EL (cell line): ENCODE results near the gene CFAP20DC.
"Not testable (repeated sequence)": the region's sequence is repeated elsewhere in the genome, so short reads cannot be mapped to it uniquely, and the experiment has no call there.

Source experiments
- DNase-seq: peaks from one replicate; pipeline ENCODE4 v3.0.0-alpha.2; 2016

CFAP20DC gene

DNA sequence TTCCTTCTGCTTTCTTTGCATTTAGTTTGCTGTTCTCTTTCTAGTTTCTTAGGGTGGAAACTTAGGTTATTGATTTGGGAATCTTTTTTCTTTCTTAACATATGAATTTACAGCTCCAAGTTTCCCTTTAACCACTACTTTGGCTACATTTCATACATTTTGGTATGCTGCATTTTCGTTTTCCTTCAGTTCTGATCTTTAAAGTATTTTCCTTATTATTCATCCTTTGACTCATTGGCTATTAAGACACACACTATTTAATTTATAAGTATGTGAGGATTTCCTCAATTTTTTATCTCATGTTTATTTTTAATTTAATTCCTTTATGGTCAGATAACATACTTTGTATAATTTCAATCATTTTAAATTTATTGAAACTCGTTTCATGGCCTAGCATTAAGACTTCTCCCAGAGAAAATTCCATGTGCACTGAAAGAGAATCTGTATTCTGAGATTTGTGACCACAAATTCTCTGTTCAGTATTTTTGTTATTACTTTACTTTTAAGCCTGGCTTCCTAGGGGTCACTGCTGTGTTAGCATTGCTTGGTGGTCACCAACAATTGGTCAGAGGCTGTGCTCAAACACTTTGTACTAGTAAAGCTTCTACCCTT, 87.7 kb downstream of the CFAP20DC start:
- peak; percentile 35 for DNase-seq

DNA sequence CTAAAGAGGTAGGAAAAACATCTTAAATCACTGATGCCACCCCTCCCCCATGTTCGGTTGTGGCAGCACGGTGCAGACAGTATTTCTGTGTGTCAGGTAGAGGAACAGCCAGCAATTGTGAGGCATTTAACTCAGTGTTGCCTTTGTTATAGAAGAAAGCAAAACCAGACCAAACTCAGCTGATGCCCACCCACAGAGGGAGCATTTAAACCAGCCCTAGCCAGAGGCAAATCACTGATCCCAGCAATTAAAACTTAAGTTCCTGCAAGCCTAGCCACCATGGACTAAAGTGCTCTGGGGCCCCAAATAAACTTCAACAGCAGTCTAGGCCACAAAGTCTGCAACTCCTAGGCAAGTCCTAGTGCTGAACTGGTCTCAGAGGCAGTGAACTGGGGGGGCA, 94.5 kb downstream of the CFAP20DC start:
- DNase-seq: no peak

DNA sequence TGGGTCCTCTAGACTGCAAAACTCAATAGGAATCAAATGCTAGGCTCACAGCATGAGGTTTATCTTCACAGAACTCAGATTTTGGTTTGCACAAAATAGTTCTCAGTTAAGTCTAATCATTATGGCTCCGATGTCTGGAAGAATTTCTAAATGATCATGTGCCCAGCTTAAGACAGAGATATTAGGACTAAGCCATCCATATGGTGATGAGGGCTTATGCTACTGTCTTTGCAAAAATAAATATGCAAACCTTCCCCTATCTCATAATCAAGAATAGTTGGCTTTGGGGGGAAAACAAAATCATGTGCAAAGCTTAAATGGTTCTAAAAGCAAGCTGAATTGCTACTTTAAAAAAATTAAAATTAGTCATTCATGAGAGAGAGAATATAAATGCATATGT, 96.5 kb downstream of the CFAP20DC start:
- no peak for DNase-seq

DNA sequence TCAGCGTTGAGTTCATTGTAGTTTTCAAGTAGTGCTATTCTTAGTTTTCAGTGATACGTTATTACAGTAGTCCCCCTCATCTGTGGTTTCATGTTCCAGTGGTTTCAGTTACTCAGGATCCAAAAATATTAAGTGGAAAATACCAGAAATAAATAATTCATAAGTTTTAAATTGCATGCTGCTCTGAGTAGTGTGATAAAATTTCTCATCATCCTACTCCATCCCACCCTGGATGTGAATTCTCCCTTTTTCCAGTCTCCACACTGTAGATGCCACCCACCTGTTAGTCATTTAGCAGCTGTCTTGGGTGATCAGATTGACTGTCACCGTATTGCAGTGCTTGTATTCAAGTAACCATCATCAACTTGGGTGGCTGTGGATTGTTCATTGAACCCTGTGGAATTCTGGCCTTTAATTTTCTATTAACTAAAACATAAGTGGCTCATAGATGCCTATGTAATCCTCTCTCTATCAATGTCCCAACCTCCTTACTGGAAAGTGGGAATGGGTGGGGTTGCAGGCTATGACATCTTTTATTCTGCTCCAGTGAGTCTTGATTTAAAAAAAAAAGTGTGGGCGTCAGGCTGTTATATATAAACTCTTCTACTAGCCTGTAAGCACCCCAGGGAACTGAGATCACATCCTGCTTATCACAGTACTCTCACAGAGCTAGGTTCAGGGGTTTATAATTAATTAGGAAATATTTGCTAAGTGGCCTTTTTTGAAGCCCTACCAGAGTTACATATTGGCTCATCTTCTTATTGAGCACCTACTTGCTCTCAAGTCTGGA, 97.5 kb downstream of the CFAP20DC start:
- DNase-seq: no peak

DNA sequence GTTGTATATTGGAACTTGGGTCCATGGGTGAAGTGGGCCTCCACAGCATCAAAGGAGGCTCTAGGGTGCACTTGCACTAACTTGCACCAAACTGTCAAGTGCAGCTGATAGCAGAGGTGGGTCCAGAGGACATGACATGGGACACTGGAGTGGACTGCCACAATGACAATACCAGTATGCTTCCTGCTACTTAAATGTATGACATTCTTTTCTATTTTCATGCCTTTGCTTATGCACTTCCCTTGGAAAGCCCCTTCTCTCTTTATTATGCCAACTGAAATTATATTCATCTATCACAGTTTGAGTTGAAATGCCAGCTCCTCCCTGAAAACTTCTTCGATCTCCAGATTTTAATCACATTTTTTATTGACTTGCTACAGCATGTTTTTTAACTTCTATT, 101.8 kb downstream of the CFAP20DC start:
- DNase-seq: no peak

DNA sequence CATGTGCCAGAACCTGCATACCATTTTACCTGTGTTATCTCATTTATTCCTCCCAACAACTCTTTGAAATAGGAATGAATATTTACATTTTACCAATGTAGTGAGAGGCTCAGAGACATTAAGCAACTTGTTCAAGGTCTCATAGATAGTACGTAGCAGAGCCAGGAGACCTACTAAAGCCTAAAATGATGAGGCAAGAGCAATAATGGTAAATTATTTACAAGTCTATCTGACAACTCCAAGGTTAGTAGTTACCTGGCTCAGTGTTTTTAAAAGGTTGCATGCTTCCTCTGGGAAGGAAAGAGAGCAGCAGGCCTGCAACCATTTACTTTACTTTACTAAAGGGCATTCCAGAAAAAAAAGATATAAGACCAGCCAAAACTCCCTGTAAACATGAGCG, 103.0 kb downstream of the CFAP20DC start:
- no peak for DNase-seq

DNA sequence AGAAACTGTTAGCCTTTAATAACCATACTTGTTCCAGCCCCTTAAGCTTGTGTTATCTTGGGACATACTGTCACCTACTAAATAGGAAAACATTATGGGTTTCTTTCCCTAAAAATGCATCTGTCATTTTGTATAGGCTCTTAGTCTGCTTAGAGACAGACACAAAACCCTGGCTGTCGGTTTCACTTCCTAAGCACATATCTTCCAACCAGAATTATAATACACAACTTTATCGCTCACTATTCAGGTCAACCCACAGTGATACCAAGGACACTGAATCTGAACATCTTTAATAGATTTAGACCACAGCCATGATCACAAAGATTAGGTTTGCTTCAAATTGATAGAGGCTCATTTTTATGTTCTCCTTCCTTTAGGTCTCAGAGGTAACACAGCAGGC, 111.8 kb downstream of the CFAP20DC start:
- no peak for DNase-seq

DNA sequence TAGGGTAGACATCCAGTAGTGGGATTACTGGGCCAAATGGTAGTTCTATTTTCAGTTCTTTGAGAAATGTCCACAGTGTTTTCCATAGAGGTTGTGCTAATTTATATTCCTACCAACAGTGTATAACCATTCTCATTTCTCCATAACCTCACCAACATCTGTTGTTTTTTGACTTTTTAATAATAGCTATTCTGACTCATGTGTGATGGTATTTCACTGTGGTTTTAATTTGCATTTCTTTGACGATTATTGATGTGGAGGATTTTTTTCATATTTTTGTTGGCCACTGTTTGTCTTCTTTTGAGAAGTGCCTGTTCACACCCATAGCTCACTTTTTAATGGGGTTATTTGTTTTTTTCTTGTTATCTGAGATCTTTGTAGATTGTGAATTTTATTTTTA, 125.2 kb downstream of the CFAP20DC start:
- peak; percentile 64 for DNase-seq

DNA sequence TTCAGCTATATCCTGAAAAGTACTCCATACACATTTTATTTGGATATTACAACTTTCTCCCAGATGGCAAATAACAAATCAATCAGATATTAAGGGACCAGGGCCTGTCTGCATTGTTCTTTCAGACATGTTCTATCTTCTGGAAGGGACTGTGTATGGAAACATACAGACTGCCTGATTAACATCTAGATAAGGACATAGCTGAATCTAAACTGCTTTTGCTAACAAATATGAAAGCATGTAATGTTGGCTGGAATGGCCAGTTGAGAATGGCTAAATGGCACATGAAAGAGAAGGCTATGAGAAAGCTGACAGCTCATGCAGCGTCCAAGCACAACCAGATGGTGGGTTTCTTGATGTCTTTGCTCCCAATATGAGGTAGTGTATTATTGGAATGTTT, 149.4 kb downstream of the CFAP20DC start:
- DNase-seq: no peak

DNA sequence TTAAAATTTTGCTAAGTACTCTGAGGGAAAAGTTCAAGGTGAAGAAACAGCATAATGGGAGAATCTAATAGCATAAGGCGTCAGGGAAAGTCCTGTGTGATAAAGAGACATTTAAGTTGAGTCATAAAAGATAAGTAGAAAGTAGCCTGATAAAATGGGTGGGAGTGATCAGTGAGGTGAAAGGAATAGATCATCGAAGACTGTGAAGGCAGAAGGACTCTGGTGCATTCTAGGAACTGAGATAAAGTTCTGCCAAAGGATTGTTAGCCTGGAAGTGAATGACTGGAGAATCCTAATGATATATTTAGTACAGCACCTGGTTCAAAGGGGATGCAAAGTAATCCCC, 149.9 kb downstream of the CFAP20DC start:
- no peak for DNase-seq

DNA sequence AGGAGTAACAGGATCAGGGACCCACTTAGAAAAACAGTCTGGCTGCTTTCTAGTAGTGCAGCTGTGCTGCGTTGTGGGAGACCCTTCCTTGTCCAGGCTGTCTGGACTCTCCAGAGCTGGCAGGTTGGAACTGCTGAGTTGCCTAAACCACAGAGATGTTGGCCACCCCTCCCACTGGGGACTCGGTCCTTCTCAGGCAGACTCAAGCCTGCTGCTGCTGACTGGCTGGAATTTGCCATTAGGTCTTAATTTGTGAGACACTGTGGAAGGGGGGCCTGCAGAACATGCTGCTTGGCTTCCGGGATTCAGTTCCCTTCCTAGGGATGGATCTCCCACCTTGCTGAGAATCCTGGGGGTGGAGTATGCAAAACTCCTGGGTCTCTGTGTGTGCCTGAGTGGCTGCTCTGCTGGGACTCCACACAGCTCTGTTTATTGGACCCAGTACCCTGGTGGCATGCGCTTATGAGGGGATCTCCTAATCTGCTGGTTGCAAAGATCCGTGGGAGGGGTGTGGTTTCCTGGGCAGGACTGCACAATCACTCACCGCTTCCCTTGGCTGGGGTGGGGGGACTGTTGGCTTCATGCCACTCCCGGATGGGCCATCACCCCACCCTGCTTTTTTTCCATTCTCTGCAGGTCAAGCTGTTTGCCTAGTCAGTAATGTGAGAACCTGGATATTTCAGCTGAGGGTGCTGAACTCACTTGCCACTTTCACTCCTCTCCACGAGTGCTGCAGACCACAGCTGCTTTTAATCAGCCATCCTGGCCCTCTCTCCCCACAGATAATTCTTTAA, 150.5 kb downstream of the CFAP20DC start:
- DNase-seq: no peak

DNA sequence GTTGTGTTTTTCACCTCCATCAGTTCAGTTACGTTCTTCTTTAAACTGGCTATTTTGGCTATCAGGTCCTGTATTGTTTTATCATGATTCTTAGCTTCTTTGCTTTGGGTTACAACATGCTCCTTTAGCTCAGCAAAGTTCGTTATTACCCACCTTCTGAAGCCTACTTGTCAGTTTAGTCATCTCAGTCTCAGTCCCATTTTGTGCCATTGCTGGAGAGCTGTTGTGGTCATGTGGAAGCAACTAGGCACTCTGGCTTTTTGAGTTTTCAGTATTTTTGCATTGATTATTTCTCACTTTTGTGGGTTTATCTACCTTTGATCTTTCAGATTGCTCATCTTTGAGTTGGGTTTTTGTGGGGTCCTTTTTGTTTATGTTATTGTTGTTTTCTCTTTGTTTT, 151.3 kb downstream of the CFAP20DC start:
- no peak for DNase-seq

DNA sequence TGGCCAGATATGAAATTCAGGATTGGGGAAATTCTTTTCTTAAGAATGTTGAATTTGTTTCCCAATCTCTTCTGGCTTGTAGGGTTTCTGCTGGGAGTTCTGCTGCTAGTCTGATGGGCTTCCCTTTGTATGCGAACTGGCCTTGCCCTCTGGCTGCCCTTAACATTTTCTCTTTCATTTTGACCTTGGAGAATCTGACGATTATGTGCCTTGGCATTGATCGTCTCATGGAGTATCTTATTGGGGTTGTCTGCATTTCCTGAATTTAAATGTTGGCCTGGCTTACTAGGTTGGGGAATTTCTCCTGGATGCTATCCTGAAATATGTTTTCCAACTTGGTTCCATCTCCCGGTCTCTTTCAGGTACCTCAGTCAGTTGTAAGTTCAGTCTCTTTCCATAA, 152.2 kb downstream of the CFAP20DC start:
- no peak for DNase-seq

DNA sequence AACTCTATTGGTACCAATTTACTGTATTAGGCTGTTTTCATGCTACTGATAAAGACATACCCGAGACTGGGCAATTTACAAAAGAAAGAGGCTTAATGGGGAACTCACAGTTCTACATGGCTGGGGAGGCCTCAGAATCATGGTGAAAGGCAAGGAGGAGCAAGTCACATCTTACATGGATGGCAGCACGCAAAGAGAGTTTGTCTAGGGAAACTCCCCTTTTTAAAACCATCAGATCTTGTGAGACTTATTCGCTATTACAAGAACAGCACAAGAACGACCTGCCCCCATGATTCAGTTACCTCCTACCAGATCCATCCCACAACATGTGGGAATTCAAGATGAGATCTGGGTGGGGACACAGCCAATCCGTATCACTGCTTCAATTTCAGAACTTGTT, 154.1 kb downstream of the CFAP20DC start:
- not testable (repeated sequence) for DNase-seq

DNA sequence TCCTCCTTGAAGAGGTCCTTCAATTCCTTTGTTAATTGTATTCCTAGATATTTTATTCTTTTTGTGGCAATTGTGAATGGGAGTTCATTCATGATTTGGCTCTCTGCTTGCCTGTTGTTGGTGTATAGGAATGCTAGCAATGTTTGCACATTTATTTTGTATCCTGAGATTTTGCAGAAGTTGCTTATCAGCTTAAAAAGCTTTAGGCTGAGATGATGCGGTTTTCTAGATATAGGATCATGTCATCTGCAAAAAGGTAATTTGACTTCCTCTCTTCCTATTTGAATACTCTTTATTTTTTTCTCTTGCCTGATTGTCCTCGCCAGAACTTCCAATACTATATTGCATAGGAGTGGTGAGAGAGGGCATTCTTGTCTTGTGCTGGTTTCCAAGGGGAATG, 157.3 kb downstream of the CFAP20DC start:
- DNase-seq: not testable (repeated sequence)

DNA sequence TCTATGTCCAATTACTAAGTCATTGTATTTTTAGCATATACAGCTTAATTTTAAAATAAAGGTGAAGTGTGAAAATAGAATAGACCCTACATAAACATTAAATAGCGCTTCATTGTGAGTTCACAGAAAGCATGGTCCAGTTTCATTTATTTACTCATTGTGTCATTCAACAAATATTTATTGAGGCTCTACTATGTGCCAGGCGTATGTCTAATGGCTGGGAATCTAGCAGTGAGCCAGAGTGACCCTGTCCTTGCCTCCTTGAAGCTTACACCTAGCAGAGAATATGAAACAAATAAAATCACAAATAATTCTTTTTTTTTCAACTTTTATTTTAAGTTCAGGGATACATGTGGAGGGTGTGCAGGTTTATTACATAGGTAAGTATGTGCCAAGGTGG, 161.7 kb downstream of the CFAP20DC start:
- DNase-seq: no peak

DNA sequence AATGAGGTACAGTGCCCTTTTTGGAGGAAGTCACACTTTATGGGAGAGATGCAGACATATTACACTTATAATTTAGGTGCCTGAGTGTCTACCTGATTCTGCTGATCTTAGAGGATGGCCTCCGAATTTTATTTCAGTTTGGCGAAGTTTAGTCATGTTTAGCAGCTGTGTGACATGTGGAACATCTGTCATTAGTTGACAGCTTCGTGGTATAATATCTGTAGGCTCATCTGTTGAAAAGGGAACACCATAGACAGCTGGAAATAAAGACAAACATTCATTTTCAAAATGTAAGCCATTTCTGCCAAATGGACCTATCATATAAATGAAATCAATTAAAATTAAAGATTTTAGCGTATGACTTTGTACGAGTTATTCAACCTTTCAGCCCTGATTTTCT, 165.4 kb downstream of the CFAP20DC start:
- no peak for DNase-seq

DNA sequence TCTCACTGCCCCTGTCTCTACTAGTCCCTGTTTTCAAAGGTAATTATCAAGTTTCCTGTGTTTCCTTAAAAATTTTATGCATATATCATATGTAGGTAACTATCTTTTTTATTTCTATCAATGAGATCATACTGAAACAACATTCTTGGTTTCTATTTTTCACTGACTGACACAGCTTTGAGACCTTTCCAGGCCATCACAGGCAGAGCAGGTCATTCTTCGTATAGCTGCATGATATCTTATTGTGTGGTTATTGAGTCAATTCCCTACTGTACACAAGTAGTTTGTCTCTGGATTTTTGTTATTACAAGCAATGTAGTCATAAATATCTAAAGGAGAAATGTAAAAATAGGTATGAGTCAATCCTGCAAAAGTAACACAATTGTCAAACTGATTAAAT, 169.6 kb downstream of the CFAP20DC start:
- peak; percentile 10 for DNase-seq

DNA sequence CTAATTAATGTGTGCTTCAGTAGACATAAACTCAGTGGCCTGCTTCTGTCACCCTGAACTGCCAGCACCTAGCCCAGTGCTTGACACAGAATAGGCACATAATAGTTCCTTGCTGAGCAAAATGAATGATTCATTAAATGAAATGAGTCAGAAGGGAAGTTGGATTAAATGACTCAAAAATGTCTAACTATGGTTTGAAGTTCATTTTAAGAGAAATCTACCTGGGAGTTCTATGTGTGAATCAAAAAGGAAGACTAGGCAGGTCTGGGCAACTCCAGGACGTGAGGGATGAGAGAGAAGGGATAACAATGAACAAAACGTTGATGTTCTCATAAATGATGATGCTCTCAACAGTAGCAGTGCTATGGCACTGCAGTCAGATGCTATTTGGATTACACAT, 175.0 kb downstream of the CFAP20DC start:
- peak; percentile 57 for DNase-seq

DNA sequence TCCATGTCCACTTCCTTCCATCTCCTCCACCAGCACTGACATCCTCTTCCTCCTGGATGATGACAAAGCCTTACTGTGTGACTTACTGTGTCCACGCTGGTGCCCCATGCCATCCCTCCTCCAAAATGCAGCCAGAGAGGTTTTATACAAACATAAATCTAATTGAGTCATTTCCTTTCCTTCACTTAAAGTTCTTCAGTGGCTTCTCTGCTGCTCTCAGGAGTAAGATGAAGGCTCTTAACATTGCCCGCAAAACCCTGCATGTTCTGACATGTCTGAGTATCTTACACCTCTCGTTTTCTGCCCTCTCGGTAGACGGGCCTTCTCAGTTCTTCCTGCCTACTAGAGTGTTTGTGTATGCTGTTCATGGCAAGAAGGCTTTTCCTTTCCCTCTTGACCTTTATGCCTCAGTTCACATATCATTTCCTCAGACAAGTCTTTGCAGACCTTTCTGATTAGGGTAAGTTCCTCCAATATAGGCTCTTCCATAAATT, 175.5 kb downstream of the CFAP20DC start:
- DNase-seq: peak; percentile 58

DNA sequence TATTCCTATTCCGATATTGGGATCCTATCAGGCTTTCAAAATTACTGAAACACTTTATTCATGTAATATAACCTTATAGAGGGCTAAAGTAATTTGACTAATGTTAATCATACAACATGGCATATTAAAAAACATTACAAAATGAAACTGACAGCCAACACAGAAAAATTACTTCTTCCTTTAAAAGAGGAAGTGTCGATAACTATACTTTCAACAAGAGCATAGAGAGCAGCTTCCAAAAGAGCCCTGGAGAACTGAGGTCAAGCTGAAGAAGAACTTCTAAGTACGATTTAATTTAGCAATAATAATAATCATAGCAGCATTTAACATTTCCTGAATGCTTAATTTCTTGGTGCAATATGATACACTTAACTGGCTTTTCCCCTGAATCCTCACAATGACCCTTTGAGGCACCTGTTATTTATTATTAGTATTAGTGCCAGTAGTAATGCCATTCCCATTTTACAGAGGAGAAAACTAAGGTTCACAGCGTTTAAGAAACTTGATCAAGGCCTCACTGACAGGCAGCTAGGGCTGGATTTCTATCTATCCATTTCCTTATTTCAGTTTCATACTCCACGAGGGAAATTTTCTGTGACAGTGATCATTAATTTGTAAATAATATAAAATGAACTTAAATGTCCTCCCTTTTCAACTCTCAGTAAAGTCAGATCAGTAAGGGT, 181.6 kb downstream of the CFAP20DC start:
- no peak for DNase-seq

DNA sequence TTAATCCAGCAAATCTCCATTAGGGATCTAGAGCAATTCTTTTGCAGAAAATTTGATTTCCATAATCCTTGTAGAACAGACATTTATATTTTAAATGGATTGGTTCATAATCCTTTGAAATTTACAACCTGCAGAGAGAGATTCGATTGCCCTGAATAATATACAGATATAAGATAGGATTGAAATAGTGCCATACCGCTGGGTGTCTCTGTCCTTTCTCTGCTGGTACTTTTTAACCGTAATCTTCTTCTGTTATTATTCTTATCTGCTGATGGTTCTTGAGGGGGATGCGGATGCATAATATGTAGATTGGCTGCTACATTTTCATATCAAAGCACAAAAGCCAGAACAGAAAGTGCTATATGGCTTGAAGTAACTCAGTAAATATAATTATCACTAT, 182.2 kb downstream of the CFAP20DC start:
- DNase-seq: no peak

DNA sequence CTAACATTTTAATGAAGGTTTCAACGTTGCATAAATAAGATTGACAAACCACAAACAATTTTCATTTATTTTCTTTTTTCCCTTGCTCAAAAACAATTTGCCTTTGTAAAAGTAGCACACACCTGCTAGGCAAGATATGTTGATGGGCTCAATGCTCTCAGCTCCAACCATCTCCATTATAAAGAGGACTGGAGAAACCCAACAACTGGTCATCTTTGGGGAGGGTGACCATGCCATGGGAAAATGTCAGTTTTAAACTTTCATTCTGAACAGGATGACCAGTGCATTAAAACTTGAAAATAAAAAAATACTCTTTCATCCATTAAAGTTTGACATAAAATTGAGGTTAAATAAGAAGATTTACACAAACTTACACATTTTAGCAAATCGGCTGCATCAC, 183.7 kb downstream of the CFAP20DC start:
- DNase-seq: no peak
